Measurements from ENCODE around the gene IGIP. TPM values are rescaled to one million over a fixed set of nuclear protein-coding genes. Genes with fewer than 3 reads are reported as not detected.

Gene IGIP
- total RNA-seq, 4 donors from 2014 or later = 2.9 to 12.4 (median 6.5) TPM

- 95 to 97% methylated on average over 5 of the region's 5 CpGs for WGBS, 2 donors
- Histone ChIP-seq H3K4me1 (peaks cover 4 to 17% (median 4%) of the 10 kb centered on the region in 3 donors), H3K9me3 (no peaks in the 10 kb centered on the region), H3K27me3 (no peaks in the 10 kb centered on the region), H3K36me3 (no peaks in the 10 kb centered on the region), H3K27ac (no peak overlapping the region), H3K4me3 (no peak overlapping the region)
- DNase-seq = no peak
- intact Hi-C loops (cut with DNase I) = loop anchor here (5.0 kb wide), 1 partner anchor 195 kb away; no protein-coding TSS in a partner anchor
- TF ChIP-seq CTCF (IDR thresholded peaks at IDR 0.05) = no peak
- no peak for TF ChIP-seq POLR2A (IDR thresholded peaks at IDR 0.05)
Observed at GRCh38 chr5:140162275-140162674, 36.5 kb downstream of the IGIP start.

DNA sequence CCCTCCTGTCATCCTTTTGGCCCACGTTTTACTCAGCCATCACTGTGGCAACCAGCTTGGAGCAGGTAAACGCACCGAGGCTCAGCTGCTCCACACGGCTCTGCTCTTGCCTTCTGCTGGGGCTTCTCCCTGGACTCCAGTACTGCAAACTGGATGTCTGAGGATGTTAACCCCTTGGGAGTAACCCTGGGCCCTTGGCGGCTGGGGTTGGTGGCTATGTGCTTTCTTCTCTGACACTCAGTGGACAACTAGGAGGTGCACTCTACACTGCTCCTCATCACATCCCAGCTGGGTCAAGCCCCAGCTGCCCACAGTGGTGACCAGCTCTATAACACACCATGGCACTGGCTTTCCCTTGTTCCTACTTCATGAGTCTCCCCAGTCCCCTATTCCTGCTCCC is 37.0 kb downstream of the IGIP start:
- Histone ChIP-seq H3K9me3 (no peaks in the 10 kb centered on the region), H3K36me3 (no peaks in the 10 kb centered on the region), H3K27me3 (no peaks in the 10 kb centered on the region), H3K4me1 (peaks cover 0 to 12% (median 0%) of the 10 kb centered on the region in 3 donors), H3K4me3 (no peak overlapping the region), H3K27ac (no peak overlapping the region)
- 69 to 78% methylated on average over 2 to 3 of the region's 5 CpGs for WGBS, 2 donors
- intact Hi-C loops (cut with DNase I) = loop anchor here (5.0 kb wide), 1 partner anchor 195 kb away; no protein-coding TSS in a partner anchor
- no peak for TF ChIP-seq POLR2A (IDR thresholded peaks at IDR 0.05)
- no peak for DNase-seq

DNA sequence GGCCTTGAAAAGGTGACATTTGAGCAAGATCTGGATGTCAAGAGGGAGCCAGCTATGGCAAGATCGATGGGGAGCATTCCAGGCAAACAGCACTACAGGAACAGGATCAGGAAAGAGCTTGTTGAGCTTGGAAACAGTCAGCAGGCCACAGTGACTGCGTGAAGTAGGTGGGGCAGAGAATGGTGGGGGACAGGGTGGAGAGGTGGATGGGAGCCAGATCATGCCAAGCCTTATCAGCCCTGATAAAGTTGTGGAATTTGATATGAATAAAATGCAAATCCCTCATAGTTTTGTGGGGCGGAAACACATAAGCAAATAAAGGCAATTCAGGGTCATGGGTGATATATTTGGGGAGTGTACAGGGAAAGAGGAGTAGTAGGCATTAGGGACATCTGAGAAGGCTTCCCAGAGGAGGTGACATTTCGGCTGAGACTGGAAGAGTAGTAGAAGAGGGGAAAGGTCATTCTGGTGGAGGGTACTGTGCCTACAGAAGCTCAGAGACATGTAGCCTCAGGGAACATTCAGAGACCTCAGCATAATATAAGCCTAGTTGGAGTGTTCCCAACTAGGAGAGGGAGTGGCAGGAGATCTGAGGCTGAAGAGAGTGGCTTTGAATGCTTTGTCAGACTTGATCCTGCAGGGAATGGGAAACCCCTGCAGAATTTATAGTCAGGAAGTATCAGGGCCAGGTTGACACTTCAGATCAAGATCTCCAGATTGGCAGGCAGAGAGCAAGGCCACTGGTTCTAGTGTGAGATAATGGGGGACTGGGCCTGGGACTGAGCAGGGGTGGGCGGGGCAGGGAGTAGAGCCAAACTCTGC is 39.6 kb downstream of the IGIP start:
- intact Hi-C loops (cut with DNase I) = no loop called here
- peaks cover 0 to 12% (median 0%) of the 10 kb centered on the region in 3 donors for H3K4me1 ChIP-seq
- no peak overlapping the region for H3K27ac ChIP-seq
- H3K27me3 ChIP-seq = no peaks in the 10 kb centered on the region
- no peak for TF ChIP-seq CTCF (IDR thresholded peaks at IDR 0.05)
- no peak for TF ChIP-seq POLR2A (IDR thresholded peaks at IDR 0.05)
- H3K36me3 ChIP-seq = no peaks in the 10 kb centered on the region
- WGBS, 2 donors = 34 to 64% methylated on average over 4 of the region's 5 CpGs
- no peak for DNase-seq
- H3K9me3 ChIP-seq = no peaks in the 10 kb centered on the region
- no peak overlapping the region for H3K4me3 ChIP-seq

DNA sequence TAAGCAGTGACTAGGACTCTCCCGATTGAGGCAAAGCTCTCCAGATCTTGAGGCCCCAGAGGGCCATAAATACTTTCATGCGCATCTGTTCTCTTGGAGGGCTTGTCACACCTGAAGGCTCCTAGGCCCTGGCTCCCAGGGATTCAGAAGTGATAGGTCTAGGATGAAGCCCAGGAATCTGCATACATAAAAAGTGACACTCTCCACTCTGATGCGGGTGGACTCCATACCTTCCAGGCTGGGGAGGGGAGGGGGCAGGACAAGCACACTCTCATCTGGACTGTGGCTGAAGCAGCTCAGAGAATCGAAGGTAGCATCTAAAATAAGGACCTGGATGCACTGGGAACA is 40.2 kb downstream of the IGIP start:
- H3K27me3 ChIP-seq = no peaks in the 10 kb centered on the region
- no peak overlapping the region for H3K27ac ChIP-seq
- peaks cover 0 to 12% (median 0%) of the 10 kb centered on the region in 3 donors for H3K4me1 ChIP-seq
- no peak for TF ChIP-seq CTCF (IDR thresholded peaks at IDR 0.05)
- no peak for TF ChIP-seq POLR2A (IDR thresholded peaks at IDR 0.05)
- WGBS, 2 donors = 42 to 69% methylated on average over 2 of the region's 4 CpGs
- no peak for DNase-seq
- intact Hi-C loops (cut with DNase I) = no loop called here
- no peaks in the 10 kb centered on the region for H3K9me3 ChIP-seq
- no peak overlapping the region for H3K4me3 ChIP-seq
- no peaks in the 10 kb centered on the region for H3K36me3 ChIP-seq

GRCh38 chr5:140166911-140167310 is 41.2 kb downstream of the IGIP start:
- TF ChIP-seq POLR2A (IDR thresholded peaks at IDR 0.05) (no peak), CTCF (IDR thresholded peaks at IDR 0.05) (no peak)
- DNase-seq = no peak
- Histone ChIP-seq H3K4me3 (no peak overlapping the region), H3K4me1 (peaks cover 0 to 12% (median 0%) of the 10 kb centered on the region in 3 donors), H3K36me3 (no peaks in the 10 kb centered on the region), H3K27me3 (no peaks in the 10 kb centered on the region), H3K27ac (no peak overlapping the region), H3K9me3 (no peaks in the 10 kb centered on the region)
- intact Hi-C loops (cut with DNase I) = no loop called here

Data from esophagus squamous epithelium (tissue), 5 donors.